HepG2 (cell line): ENCODE measurements around the gene ISG20L2. TPM values are rescaled to one million over a fixed set of nuclear protein-coding genes. Genes with fewer than 3 reads are reported as not detected.

ENCODE experiments used
- ARID3A ChIP-seq: IDR thresholded peaks from 2 replicates; pipeline ENCODE4 v1.6.1; 2012; ENCODE audit warnings: low read depth, low read length, improper control_type of control experiment
- GATA4 ChIP-seq: sonication (generic); IDR thresholded peaks from 2 replicates; pipeline ENCODE4 v1.6.1; 2016; ENCODE audit warnings: antibody characterized with exemption, low read depth, borderline replicate concordance
- GLI4 ChIP-seq: sonication (generic); formaldehyde crosslinking; IDR thresholded peaks from 2 replicates; pipeline ENCODE4 v1.5.1; 2020; ENCODE audit warnings: missing genetic modification reagents, mild to moderate bottlenecking, moderate library complexity, borderline replicate concordance
- HIVEP1 ChIP-seq: sonication (generic); formaldehyde crosslinking; IDR thresholded peaks from 2 replicates; pipeline ENCODE4 v1.4.0; 2020; ENCODE audit warnings: mild to moderate bottlenecking, missing genetic modification reagents
- HNF4A ChIP-seq: sonication (generic); formaldehyde crosslinking; IDR thresholded peaks from 2 replicates; pipeline ENCODE4 v1.4.0; 2020; ENCODE audit warnings: missing genetic modification reagents
- MAFK ChIP-seq, 2 experiments: IDR thresholded peaks in 1 of 2; conservative IDR thresholded peaks in 1 of 2; 2 replicates each; pipeline ENCODE4 v1.6.1; 2011; ENCODE audit warnings: improper control_type of control experiment in 2 of 2, low read length in 2 of 2
- RAD21 ChIP-seq: fragments of 450-650 bp; formaldehyde crosslinking; IDR thresholded peaks from 2 replicates; pipeline ENCODE4 v1.5.0; 2020; ENCODE audit warnings: mild to moderate bottlenecking
- TFDP1 ChIP-seq: IDR thresholded peaks from 2 replicates; pipeline ENCODE4 v1.6.1; 2016; ENCODE audit warnings: missing compliant biosample characterization, missing genetic modification reagents, borderline replicate concordance
- ZBTB7B ChIP-seq: sonication (generic); formaldehyde crosslinking; IDR thresholded peaks from 2 replicates; pipeline ENCODE4 v1.4.0; 2020; ENCODE audit warnings: missing genetic modification reagents
- ZFP36L1 ChIP-seq: sonication (generic); formaldehyde crosslinking; IDR thresholded peaks from 2 replicates; pipeline ENCODE4 v1.8.0; 2022; ENCODE audit warnings: mild to moderate bottlenecking, missing genetic modification reagents, moderate library complexity
- ZMYM3 ChIP-seq: sonication (generic); formaldehyde crosslinking; IDR thresholded peaks from 2 replicates; pipeline ENCODE4 v1.5.1; 2020; ENCODE audit warnings: mild to moderate bottlenecking, missing genetic modification reagents
- ZNF207 ChIP-seq: fragments of 450-650 bp; IDR thresholded peaks from 2 replicates; pipeline ENCODE4 v1.6.1; 2016; ENCODE audit warnings: antibody characterized with exemption, borderline replicate concordance
- ZNF232 ChIP-seq: sonication (generic); formaldehyde crosslinking; IDR thresholded peaks from 2 replicates; pipeline ENCODE4 v1.4.0; 2020; ENCODE audit warnings: missing genetic modification reagents, borderline replicate concordance
- ZNF687 ChIP-seq: sonication (generic); formaldehyde crosslinking; IDR thresholded peaks from 2 replicates; pipeline ENCODE4 v1.5.1; 2020; ENCODE audit warnings: mild to moderate bottlenecking, missing genetic modification reagents, moderate library complexity
- polyA plus RNA-seq, 8 experiments: library from polyadenylated mRNA; depleted of rRNA in 3 of 8; stranded (reverse) in 7 of 8; unstranded in 1 of 8; fragments of >200 nt; fragmentation: Illumina TruSeq in 4 of 8; extraction: Trizol in 4 of 8; gene quantifications; 2 replicates each; pipeline versions ENCODE4 v1.2.1 to v1.2.3, GENCODE V29; 2011 to 2016; ENCODE audit warnings: low read depth in 4 of 8, missing spikeins in 1 of 8, mixed read lengths in 1 of 8; ENCODE audit not compliant: insufficient read depth in 1 of 8
- total RNA-seq, 5 experiments: library from RNA; depleted of rRNA; stranded (reverse); fragments of >200 nt; fragmentation: Illumina TruSeq; extraction: Trizol; gene quantifications; 2 replicates each; pipeline ENCODE4 v1.2.3, GENCODE V29; 2016; ENCODE audit warnings: low read depth in 1 of 5
- TF ChIP-seq, protein P1 (sequence below): sonication (generic); formaldehyde crosslinking; IDR thresholded peaks from 2 replicates; pipeline ENCODE4 v1.8.0; 2022; ENCODE audit warnings: mild to moderate bottlenecking, missing genetic modification reagents, moderate library complexity
- TF ChIP-seq, protein P2 (sequence below): sonication (generic); formaldehyde crosslinking; IDR thresholded peaks from 2 replicates; pipeline ENCODE4 v1.5.0; 2020; ENCODE audit warnings: mild to moderate bottlenecking, missing genetic modification reagents, moderate library complexity
- TF ChIP-seq, protein P3 (sequence below): sonication (generic); formaldehyde crosslinking; IDR thresholded peaks from 2 replicates; pipeline ENCODE4 v1.8.1; 2023; ENCODE audit warnings: missing genetic modification reagents, inconsistent platforms, borderline replicate concordance

The ISG20L2 gene
- total and polyA plus RNA-seq, 2 of the 13 experiments (the other 11 are each of a cell fraction or from before 2014, with no cell fraction given), result 19.8 to 21.3 TPM

DNA sequence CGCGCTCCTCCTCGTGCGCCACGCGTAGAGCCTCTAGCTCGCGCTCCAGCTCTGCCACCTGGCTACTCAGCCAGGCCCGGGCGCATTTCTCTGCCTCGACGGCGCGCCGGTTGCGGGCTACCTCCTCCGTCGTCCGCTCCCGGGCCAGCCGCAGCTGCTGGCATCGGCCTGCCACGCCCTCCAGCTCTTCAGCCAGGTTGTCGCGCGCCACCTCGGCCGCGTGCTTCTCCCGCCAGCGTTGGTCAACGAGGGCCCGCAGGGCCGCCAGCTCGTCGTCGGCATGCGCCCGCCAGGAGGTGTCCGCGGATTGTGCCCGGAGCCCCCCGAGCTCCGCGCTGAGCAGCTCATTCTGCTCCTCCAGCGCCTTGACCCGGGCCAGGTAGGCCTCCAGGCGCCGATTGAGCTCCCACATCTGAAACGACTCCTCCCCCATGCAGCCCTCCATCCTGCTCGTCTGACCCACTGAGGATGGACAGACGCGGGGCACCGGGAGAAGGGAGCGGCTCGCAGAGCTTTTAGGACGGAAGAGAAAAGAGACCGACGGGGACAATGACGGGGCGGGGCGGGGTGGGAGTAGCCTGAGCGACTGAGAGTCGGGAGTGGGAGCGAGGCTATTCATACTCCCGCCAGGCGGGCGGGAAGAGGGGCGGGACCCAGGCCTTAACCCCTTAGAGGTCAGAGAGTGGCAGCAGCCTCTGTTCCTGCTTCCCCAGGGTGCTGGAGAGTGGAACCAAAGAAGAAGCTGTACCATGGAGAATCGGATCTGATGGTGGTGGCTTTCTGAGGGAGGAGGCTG is 51.5 kb downstream of the ISG20L2 start, which contains the start of gene NES (continued):
- no peak for TF ChIP-seq GATA4
- TF ChIP-seq TFDP1 (CRISPR knock-in tag), result peak; percentile 83
- TF ChIP-seq, protein P1, sequence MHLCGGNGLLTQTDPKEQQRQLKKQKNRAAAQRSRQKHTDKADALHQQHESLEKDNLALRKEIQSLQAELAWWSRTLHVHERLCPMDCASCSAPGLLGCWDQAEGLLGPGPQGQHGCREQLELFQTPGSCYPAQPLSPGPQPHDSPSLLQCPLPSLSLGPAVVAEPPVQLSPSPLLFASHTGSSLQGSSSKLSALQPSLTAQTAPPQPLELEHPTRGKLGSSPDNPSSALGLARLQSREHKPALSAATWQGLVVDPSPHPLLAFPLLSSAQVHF, result no peak
- TF ChIP-seq ZBTB7B (CRISPR knock-in tag), result 0 out of 2 replicates have a peak, but pooled peaks have one; percentile 23
- no peak for TF ChIP-seq ZNF207
- TF ChIP-seq HIVEP1 (CRISPR knock-in tag), result 0 out of 2 replicates have a peak, but pooled peaks have one; percentile 20
- TF ChIP-seq, protein P2, sequence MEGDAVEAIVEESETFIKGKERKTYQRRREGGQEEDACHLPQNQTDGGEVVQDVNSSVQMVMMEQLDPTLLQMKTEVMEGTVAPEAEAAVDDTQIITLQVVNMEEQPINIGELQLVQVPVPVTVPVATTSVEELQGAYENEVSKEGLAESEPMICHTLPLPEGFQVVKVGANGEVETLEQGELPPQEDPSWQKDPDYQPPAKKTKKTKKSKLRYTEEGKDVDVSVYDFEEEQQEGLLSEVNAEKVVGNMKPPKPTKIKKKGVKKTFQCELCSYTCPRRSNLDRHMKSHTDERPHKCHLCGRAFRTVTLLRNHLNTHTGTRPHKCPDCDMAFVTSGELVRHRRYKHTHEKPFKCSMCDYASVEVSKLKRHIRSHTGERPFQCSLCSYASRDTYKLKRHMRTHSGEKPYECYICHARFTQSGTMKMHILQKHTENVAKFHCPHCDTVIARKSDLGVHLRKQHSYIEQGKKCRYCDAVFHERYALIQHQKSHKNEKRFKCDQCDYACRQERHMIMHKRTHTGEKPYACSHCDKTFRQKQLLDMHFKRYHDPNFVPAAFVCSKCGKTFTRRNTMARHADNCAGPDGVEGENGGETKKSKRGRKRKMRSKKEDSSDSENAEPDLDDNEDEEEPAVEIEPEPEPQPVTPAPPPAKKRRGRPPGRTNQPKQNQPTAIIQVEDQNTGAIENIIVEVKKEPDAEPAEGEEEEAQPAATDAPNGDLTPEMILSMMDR (CRISPR knock-in tag), result 0 out of 2 replicates have a peak, but pooled peaks have one; percentile 9
- no peak for TF ChIP-seq ZFP36L1 (CRISPR knock-in tag)
- no peak for TF ChIP-seq HNF4A (CRISPR knock-in tag)
- TF ChIP-seq MAFK (conservative IDR thresholded peaks at IDR 0.05 in 1 of 2, IDR thresholded peaks at IDR 0.05 in 1 of 2; ENCODE audit: low read length in 2 of 2), result no peak
- no peak for TF ChIP-seq RAD21 (CRISPR knock-in tag)
- TF ChIP-seq, protein P3, sequence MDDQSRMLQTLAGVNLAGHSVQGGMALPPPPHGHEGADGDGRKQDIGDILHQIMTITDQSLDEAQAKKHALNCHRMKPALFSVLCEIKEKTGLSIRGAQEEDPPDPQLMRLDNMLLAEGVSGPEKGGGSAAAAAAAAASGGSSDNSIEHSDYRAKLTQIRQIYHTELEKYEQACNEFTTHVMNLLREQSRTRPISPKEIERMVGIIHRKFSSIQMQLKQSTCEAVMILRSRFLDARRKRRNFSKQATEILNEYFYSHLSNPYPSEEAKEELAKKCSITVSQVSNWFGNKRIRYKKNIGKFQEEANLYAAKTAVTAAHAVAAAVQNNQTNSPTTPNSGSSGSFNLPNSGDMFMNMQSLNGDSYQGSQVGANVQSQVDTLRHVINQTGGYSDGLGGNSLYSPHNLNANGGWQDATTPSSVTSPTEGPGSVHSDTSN (CRISPR knock-in tag), result no peak
- 0 out of 2 replicates have a peak, but pooled peaks have one; percentile 30 for TF ChIP-seq ZNF232 (CRISPR knock-in tag)
- no peak for TF ChIP-seq GLI4 (CRISPR knock-in tag)
- peak; percentile 67 for TF ChIP-seq ZNF687
- peak; percentile 60; the same call in 1 of the 2 replicates for TF ChIP-seq ZMYM3 (CRISPR knock-in tag)
- TF ChIP-seq ARID3A, result no peak
